Activated T-helper 17 cell treated with anti-CD3 and anti-CD28 coated beads, Interleukin-2, amount 50 U/mL, for 72 hours (primary cell): Measurements from ENCODE around the gene CD53. TPM values are rescaled to one million over a fixed set of nuclear protein-coding genes. Genes with fewer than 3 reads are reported as not detected.
"Not testable (repeated sequence)": the region's sequence is repeated elsewhere in the genome, so short reads cannot be mapped to it uniquely, and the experiment has no call there.

Experiments
- ATAC-seq: fragments of 150-1000 bp; cut with Tn5 transposase; replicated peaks from 2 replicates; pipeline ENCODE4 v1.10.0; 2021; ENCODE audit warnings: mild to moderate bottlenecking, moderate library complexity
- H3K27ac Mint-ChIP-seq: one replicate; pipeline ENCODE4 v1.8.0; 2022; ENCODE audit warnings: mixed read lengths
- H3K27me3 Mint-ChIP-seq: one replicate; pipeline ENCODE4 v1.8.0; 2022; ENCODE audit warnings: mixed read lengths
- H3K36me3 Mint-ChIP-seq: one replicate; pipeline ENCODE4 v1.8.0; 2022; ENCODE audit warnings: low read depth, mild to moderate bottlenecking, mixed read lengths
- H3K4me1 Mint-ChIP-seq: one replicate; pipeline ENCODE4 v1.8.0; 2022; ENCODE audit warnings: mixed read lengths
- H3K4me3 Mint-ChIP-seq: one replicate; pipeline ENCODE4 v1.8.0; 2022; ENCODE audit warnings: mild to moderate bottlenecking, mixed read lengths
- H3K9me3 Mint-ChIP-seq: one replicate; pipeline ENCODE4 v1.8.0; 2022; ENCODE audit warnings: mixed read lengths
- total RNA-seq, 2 donors: library from RNA; stranded (reverse); gene quantifications; one replicate each; pipeline ENCODE4 v1.2.3, GENCODE V29; 2022

The CD53 gene
- total RNA-seq, 2 donors from 2014 or later = 315 to 427 TPM

DNA sequence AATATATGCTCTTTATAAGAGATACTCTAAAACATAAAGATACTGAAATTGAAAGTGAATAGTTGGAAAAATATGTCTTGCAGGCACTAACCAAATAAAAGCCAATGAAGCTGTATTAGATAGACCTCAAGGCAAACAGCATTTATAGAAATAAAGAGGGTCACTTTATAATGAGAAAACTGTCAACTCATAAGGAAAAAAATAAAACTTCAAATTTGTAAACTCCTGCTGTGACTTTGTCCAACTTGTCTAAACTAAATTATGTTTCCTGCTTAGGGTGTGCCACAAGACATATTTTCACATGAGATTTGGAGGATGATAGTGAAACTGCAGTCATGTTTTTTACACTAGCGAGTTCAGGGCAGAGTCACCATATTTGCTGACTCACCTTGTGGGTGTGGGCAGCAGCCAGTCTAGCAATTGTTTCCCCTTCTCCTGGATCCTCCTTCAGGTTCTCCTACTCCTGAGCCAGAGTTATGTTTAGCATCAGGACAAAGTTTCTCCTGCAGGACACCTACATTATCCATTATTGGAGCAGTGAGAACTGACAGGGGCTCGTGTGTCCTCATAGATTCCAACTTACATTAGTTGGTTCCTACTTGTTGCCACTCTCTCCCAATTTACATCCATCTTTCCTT lies 43.8 kb downstream of the CD53 start:
- H3K27ac Mint-ChIP-seq = peak overlapping the region; percentile 28
- H3K27me3 Mint-ChIP-seq = no peaks in the 10 kb centered on the region
- H3K9me3 Mint-ChIP-seq = peaks cover 4% of the 10 kb centered on the region
- peaks cover 11% of the 10 kb centered on the region for H3K4me1 Mint-ChIP-seq
- ATAC-seq = peak; percentile 97
- H3K36me3 Mint-ChIP-seq = no peaks in the 10 kb centered on the region
- peak overlapping the region; percentile 59 for H3K4me3 Mint-ChIP-seq

DNA sequence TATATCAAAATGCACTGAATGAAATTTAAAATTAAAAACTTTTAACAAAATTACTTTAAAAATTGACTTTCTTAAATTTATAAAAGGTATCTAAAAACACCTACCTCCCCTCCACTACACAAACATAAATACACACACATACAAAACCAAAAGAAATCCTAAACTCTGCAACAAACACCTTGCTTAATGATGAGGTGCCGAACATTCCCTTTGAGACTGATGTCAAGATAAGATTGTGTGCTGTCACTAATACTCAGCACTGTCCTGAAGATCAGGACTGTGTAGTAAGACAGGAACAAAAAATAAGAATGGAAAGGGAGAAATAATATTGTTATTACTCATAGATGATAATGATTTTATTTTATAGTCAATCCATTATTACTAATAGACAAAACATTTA lies 45.1 kb downstream of the CD53 start:
- Mint-ChIP-seq H3K27ac (no peak overlapping the region), H3K4me3 (no peak overlapping the region), H3K9me3 (peaks cover 7% of the 10 kb centered on the region), H3K36me3 (no peaks in the 10 kb centered on the region), H3K27me3 (no peaks in the 10 kb centered on the region), H3K4me1 (peaks cover 11% of the 10 kb centered on the region)
- ATAC-seq = no peak

DNA sequence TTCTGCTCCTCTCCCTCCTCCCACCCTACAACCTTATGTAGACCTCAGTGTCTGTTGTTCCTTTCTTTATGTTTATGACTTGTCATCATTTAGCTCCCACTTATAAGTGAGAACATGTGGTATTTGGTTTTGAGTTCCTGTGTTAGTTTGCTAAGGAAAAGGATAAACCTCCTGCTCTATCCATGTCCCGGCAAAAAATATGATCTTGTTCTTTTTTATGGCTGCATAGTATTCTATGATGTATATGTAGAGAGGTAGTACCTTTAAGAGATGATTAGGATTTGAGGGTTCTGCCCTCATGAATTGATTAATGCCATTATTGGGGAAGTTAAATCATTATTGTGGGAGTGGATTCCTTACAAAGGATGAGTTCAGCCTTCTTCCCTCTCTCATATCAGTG lies 49.0 kb downstream of the CD53 start:
- H3K36me3 Mint-ChIP-seq = no peaks in the 10 kb centered on the region
- H3K4me1 Mint-ChIP-seq = peaks cover 2% of the 10 kb centered on the region
- H3K27me3 Mint-ChIP-seq = no peaks in the 10 kb centered on the region
- no peak overlapping the region for H3K27ac Mint-ChIP-seq
- no peak for ATAC-seq
- no peak overlapping the region for H3K4me3 Mint-ChIP-seq
- peaks cover 3% of the 10 kb centered on the region for H3K9me3 Mint-ChIP-seq

DNA sequence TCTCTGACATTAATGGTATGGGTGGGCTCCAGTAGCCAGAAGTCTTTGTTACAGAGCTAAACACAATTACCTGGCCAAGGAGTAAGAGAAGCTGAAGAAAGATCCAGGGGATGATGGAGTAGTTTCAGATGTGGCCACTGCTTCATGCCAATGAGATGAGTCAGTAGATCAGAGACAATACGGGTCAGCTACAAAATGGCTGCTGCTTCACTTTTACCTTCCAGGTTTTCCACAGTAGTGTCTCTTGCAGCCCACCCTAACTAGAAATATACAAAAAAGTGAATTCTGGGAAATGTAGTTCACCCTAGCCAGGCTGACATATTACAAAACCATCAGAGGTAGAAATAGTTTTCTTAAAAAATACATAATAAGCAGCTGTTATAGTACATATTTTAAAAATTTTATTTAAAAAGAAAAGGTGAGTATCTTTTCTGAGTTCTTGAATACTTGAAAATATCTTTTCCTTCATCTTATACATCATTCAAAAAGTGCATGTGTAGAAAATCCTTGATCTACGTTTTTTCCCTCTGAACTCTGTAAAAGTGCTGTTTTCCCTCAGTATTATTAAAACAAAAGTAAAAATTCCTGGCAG lies 54.6 kb downstream of the CD53 start:
- no peak for ATAC-seq

DNA sequence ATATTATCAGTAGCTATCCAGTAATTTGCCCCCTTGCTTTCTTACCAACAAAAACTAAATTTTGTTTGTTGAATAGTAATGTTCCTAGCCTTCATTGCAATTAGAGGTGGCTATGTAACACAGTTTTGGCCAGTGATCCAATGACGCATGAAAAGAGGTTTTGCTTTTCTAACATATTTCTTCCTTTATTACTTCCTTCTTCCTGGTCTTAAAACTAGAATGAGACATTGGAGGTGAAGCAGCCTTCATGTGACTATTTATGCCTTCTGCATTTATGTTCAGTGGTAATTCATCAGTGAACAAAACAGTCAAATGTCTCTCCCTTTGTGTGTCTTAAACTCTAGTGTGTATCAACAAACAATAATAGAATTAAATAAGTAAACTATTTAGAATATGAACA lies 55.2 kb downstream of the CD53 start:
- peaks cover 3% of the 10 kb centered on the region for H3K9me3 Mint-ChIP-seq
- no peaks in the 10 kb centered on the region for H3K4me1 Mint-ChIP-seq
- no peaks in the 10 kb centered on the region for H3K36me3 Mint-ChIP-seq
- H3K27ac Mint-ChIP-seq = no peak overlapping the region
- no peak overlapping the region for H3K4me3 Mint-ChIP-seq
- no peaks in the 10 kb centered on the region for H3K27me3 Mint-ChIP-seq
- no peak for ATAC-seq

More for the DNA sequence above, 54.6 kb downstream of the CD53 start:
- H3K27me3 Mint-ChIP-seq = no peaks in the 10 kb centered on the region
- H3K4me1 Mint-ChIP-seq = no peaks in the 10 kb centered on the region
- H3K27ac Mint-ChIP-seq = no peak overlapping the region
- peaks cover 3% of the 10 kb centered on the region for H3K9me3 Mint-ChIP-seq
- no peaks in the 10 kb centered on the region for H3K36me3 Mint-ChIP-seq
- H3K4me3 Mint-ChIP-seq = no peak overlapping the region

DNA sequence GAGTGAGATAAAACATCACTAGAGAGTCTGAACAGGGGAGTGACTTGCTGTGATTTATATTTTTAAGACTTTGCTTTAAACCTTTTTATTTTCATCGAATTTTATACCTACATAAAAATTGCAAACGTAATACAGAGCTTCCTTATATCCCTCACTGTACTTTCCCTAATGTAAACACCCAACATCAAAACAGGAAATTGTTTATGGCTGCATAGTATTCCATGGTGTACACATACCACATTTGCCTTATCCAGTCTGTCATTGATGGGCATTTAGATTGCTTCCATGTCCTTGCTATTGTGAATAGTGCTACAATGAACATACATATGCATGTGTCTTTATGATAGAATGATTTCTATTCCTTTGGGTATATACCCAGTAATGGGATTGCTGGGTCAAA lies 56.0 kb downstream of the CD53 start:
- no peak for ATAC-seq
- no peaks in the 10 kb centered on the region for H3K27me3 Mint-ChIP-seq

DNA sequence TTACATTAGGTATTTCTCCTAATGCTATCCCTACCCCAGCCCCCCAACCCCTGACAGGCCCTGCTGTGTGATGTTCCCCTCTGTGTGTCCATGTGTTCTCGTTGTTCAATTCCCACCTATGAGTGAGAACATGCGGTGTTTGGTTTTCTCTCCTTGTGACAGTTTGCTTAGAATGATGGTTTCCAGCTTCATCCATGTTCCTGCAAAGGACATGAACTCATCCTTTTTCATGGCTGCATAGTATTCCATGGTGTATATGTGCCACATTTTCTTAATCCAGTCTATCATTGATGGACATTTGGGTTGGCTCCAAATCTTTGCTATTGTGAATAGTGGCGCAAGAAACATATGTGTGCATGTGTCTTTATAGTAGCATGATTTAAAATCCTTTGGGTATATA lies 58.1 kb downstream of the CD53 start:
- peaks cover 15% of the 10 kb centered on the region for H3K9me3 Mint-ChIP-seq
- H3K4me3 Mint-ChIP-seq, ATAC-seq, H3K27me3 Mint-ChIP-seq, H3K27ac Mint-ChIP-seq, H3K4me1 Mint-ChIP-seq, H3K36me3 Mint-ChIP-seq: not testable (repeated sequence)

More for the DNA sequence above, 56.0 kb downstream of the CD53 start:
- Mint-ChIP-seq H3K36me3 (no peaks in the 10 kb centered on the region), H3K9me3 (peaks cover 3% of the 10 kb centered on the region), H3K4me3 (no peak overlapping the region), H3K27ac (no peak overlapping the region), H3K4me1 (no peaks in the 10 kb centered on the region)

DNA sequence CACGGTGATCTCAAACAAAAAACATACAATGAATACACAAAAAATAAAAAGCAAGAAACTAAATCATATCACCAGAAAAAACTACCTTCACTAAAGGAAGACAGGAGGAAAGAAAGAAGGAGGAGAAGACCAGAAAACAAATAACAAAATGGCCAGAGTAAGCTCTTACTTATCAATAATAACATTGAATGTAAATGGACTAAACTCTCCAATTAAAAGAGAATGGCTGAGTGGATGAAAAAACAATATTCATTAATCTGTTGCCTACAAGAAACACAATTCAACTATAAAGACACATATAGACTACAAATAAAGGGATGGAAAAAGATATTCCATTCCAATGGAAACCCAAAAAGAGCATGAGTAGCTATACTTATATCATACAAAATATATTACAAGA lies 63.6 kb downstream of the CD53 start:
- Mint-ChIP-seq H3K36me3 (no peaks in the 10 kb centered on the region), H3K27ac (no peak overlapping the region), H3K4me3 (no peak overlapping the region), H3K27me3 (no peaks in the 10 kb centered on the region), H3K4me1 (no peaks in the 10 kb centered on the region), H3K9me3 (peaks cover 29% of the 10 kb centered on the region)
- no peak for ATAC-seq

DNA sequence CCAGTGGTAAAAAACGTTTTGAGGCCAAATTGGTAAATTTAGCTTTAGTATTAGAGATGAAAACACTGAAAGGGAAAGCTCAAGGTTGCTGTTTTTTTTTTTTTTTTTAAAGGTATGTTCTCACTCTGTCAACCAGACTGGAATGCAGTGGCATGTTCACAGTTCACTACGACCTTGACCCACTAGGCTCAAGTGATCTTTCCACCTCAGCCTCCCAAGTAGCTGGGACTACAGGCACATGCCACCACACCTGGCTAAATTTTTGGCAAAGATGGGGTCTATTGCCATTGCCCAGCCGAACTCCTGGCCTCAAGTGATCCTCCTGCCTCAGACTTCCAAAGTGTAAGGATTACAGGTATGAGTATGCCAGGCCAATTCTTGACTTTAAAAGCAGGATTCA lies 71.9 kb downstream of the CD53 start:
- Mint-ChIP-seq H3K27me3 (no peaks in the 10 kb centered on the region), H3K4me1 (no peaks in the 10 kb centered on the region), H3K36me3 (peaks cover 36% of the 10 kb centered on the region), H3K4me3 (no peak overlapping the region), H3K9me3 (no peaks in the 10 kb centered on the region), H3K27ac (no peak overlapping the region)
- no peak for ATAC-seq

DNA sequence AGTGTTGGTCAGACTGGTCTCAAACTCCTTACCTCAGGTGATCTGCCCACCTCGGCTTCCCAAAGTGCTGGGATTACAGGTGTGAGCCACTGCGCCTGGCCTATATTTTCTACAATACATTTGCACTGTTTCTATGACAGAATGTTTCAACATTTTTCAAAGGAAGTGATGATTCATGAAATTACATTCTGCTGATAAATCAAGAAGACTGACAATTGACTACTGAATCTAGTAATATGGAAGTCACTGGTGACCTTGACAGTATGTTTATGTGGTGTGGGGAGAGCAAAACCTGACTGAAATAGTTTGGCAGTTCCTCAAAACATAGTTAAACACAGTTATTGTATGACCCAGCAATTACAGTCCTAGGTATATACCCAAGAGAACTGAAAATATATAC lies 72.7 kb downstream of the CD53 start:
- H3K27ac Mint-ChIP-seq = no peak overlapping the region
- H3K36me3 Mint-ChIP-seq = peaks cover 44% of the 10 kb centered on the region
- H3K9me3 Mint-ChIP-seq = peaks cover 3% of the 10 kb centered on the region
- ATAC-seq = no peak
- no peak overlapping the region for H3K4me3 Mint-ChIP-seq
- no peaks in the 10 kb centered on the region for H3K27me3 Mint-ChIP-seq
- no peaks in the 10 kb centered on the region for H3K4me1 Mint-ChIP-seq

DNA sequence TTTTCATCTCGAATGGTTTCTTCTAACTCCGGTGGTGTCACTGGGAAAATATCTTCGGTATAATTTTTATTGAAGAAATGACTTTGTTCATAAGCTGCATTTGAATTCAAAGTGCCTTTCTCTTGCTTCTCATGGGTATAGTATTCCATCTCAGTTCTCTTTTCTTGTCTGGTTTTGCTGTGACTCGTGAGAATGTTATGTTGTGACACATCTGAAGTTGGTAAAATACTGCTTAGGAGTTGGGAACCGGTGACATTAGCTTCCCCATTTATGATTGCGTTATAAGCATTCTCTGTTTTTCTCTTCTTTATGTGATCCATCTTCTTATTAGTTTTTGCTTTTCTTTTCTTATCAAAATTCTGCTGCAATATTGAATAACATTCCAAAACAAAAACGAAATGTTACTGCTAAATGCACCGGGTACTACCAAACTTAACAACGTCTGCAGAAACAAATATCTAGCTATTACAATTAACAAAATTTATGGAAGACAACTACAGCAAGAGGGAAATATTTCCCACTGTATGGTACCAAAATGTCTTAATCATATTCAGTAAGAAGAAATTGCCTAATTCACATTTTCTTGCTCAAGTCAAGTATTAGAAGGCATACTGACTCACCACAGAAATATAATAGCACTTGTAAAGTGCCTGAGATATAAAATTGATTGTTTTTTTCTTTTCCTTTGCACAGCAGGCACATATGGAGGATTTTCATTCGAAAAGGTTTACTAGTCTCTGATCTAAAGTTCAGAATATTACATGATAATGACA lies 75.3 kb downstream of the CD53 start:
- peaks cover 70% of the 10 kb centered on the region for H3K36me3 Mint-ChIP-seq
- no peak overlapping the region for H3K4me3 Mint-ChIP-seq
- no peaks in the 10 kb centered on the region for H3K4me1 Mint-ChIP-seq
- H3K9me3 Mint-ChIP-seq = peaks cover 6% of the 10 kb centered on the region
- ATAC-seq = no peak
- no peak overlapping the region for H3K27ac Mint-ChIP-seq
- H3K27me3 Mint-ChIP-seq = no peaks in the 10 kb centered on the region

Other genes starting within 250 kb of the CD53 start
- gene KCNA3, start 198.2 kb upstream of the CD53 start, total RNA-seq = 10 to 100 TPM; 22.7 to 61.7 TPM
- gene LRIF1, start 90.8 kb downstream of the CD53 start, total RNA-seq = 10 to 100 TPM; 11.6 to 16.4 TPM